ENCODE measurements around the gene LRRC70.

Gene LRRC70

DNA sequence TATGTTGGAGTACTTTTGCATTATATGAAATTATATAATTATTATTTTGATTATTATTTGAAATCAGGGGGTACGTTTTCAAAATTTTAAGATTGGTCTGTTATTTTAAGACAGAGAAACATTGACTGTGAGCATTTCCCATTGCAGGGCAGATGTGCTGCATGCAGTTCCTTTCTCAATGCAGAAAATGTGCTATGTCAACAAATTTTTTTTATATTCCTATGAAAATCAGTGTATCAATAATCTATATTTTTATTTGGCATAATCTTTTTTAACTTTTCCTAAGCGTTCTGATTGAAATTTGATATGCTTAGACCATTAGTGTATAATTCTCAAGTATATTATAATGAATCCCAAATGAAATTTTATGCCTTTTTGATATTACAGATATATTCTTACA, 41.8 kb upstream of the LRRC70 start:
- Histone ChIP-seq H3K4me2 (ENCODE audit: low read length) (no peak overlapping the region), H3K4me3 (ENCODE audit: low read depth, low read length) (no peak overlapping the region), H3K27ac (no peak overlapping the region), H3K9me3 (ENCODE audit: control insufficient read depth, low read length) (no peaks in the 10 kb centered on the region), H3K36me3 (ENCODE audit: control insufficient read depth, insufficient read depth, low read length) (no peaks in the 10 kb centered on the region), H2AFZ (no peak overlapping the region), H3K9ac (no peak overlapping the region), H3K4me1 (no peaks in the 10 kb centered on the region), H3K79me2 (no peaks in the 10 kb centered on the region), H3K27me3 (ENCODE audit: control insufficient read depth, insufficient read depth, low read length) (no peaks in the 10 kb centered on the region)
- TF ChIP-seq CTCF (IDR thresholded peaks at IDR 0.05) = no peak

- H3K4me3 ChIP-seq (ENCODE audit: low read depth, low read length) = no peak overlapping the region
- no peaks in the 10 kb centered on the region for H3K4me1 ChIP-seq
- no peak for TF ChIP-seq CTCF (IDR thresholded peaks at IDR 0.05)
- no peak overlapping the region for H3K9ac ChIP-seq
- H2AFZ ChIP-seq = no peak overlapping the region
- H3K4me2 ChIP-seq (ENCODE audit: low read length) = no peak overlapping the region
- no peaks in the 10 kb centered on the region for H3K9me3 ChIP-seq (ENCODE audit: control insufficient read depth, low read length)
- H3K36me3 ChIP-seq (ENCODE audit: control insufficient read depth, insufficient read depth, low read length) = no peaks in the 10 kb centered on the region
- no peaks in the 10 kb centered on the region for H3K27me3 ChIP-seq (ENCODE audit: control insufficient read depth, insufficient read depth, low read length)
- no peak overlapping the region for H3K27ac ChIP-seq
- no peaks in the 10 kb centered on the region for H3K79me2 ChIP-seq
Observed at GRCh38 chr5:62538017-62538942, 40.3 kb upstream of the LRRC70 start.

DNA sequence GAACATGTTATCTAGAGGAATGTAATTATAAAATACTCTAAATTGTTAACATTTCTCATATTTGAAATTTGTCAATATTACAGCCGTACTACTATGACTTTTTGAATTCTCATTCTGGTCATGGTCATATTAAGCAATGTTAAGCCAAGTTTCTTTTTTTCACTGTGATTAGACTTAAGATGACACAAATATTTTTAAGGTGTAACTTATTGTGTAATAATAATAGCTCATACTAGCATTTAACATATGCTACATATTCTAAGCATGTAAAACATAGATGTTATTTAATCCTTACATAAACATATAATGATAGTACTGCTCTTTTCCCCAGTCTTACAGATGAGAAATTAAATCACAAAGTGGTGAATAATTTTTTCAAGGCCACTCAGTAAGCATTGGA, 35.9 kb upstream of the LRRC70 start:
- TF ChIP-seq CTCF (IDR thresholded peaks at IDR 0.05) = no peak
- H3K4me1 ChIP-seq = no peaks in the 10 kb centered on the region
- H3K36me3 ChIP-seq (ENCODE audit: control insufficient read depth, insufficient read depth, low read length) = no peaks in the 10 kb centered on the region
- H3K4me3 ChIP-seq (ENCODE audit: low read depth, low read length) = no peak overlapping the region
- H3K27me3 ChIP-seq (ENCODE audit: control insufficient read depth, insufficient read depth, low read length) = no peaks in the 10 kb centered on the region
- no peak overlapping the region for H2AFZ ChIP-seq
- no peak overlapping the region for H3K27ac ChIP-seq
- H3K4me2 ChIP-seq (ENCODE audit: low read length) = no peak overlapping the region
- no peaks in the 10 kb centered on the region for H3K79me2 ChIP-seq
- no peaks in the 10 kb centered on the region for H3K9me3 ChIP-seq (ENCODE audit: control insufficient read depth, low read length)
- H3K9ac ChIP-seq = no peak overlapping the region

DNA sequence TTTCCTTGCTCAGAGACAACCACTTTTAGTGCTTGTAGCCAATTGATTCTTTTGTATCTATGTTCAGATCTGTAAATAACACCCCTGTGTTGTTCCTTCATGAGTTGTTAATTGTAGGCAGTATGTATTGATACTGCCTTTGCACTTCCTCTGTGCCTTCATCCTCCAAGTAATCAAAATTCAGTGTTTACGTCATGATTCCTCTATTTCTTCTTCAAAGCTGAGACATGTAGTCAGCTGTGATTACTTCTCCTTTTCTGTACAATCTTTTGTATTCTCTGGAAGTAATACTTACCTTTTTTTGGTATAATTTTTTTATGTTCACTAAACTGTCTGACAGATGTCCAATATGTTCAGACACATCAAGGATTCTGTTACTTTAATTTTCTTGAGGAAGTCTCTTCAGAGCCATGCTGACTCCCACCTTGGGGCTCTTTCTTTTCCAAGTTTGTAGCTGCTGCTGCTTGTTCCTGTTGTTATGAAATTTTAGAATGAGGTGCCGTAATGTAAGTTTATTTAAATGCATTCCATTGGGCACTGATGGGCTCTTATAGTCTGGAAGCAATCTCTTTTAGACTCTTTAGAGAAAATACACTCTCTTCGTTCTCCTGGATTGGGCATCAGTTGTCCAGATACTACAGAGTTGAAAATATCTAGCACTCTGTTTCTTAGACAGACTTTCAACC, 30.5 kb upstream of the LRRC70 start:
- Histone ChIP-seq H3K4me3 (ENCODE audit: low read depth, low read length) (no peak overlapping the region), H3K36me3 (ENCODE audit: control insufficient read depth, insufficient read depth, low read length) (no peaks in the 10 kb centered on the region), H3K4me2 (ENCODE audit: low read length) (no peak overlapping the region), H3K9me3 (ENCODE audit: control insufficient read depth, low read length) (no peaks in the 10 kb centered on the region), H3K27me3 (ENCODE audit: control insufficient read depth, insufficient read depth, low read length) (no peaks in the 10 kb centered on the region), H3K9ac (no peak overlapping the region), H2AFZ (no peak overlapping the region), H3K27ac (no peak overlapping the region), H3K4me1 (no peaks in the 10 kb centered on the region), H3K79me2 (no peaks in the 10 kb centered on the region)
- TF ChIP-seq CTCF (IDR thresholded peaks at IDR 0.05) = no peak

All from parathyroid adenoma (tissue), 2 donors.